H54 (cell line): ENCODE measurements around the gene EPHA8.

Experiments used
- DNase-seq: peaks from one replicate; pipeline ENCODE4 v3.0.0; 2011; ENCODE audit warnings: low spot score, mixed read lengths; ENCODE audit not compliant: insufficient read length
- FAIRE-seq: peaks from 3 replicates; lab custom pipeline; 2011; peaks lifted over from hg19 to GRCh38; lab: Jason Lieb, UNC
- POLR2A ChIP-seq: IDR thresholded peaks from 2 replicates; pipeline ENCODE4 v1.6.1; 2011; ENCODE audit warnings: low read depth, mild to moderate bottlenecking, low read length

Gene EPHA8

DNA sequence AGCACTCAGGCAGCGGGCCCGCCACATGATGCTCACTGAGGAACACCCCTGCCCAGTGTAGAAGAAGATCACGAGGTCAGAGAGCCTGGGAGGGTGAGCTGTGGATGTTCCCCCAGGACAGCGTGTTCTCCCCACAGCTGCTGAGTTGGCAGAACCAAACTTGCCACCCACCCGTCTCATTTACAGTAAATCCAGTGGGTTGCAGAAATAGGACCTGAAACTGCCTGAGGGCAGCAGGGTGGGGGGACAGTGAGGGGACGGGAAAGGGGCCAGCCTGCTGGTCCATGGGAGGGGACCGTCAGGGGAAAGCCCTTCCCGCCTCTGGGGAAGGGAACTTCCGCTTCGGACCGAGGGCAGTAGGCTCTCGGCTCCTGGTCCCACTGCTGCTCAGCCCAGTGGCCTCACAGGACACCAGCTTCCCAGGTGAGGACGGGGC lies 89.6 kb downstream of the EPHA8 start, which contains the start of gene C1QB:
Gene C1QB, plus strand, starts transcription at position 356 of the 436 bp plus-strand sequence. CDS start 6,227 bp downstream, outside the sequence.
- no peak for TF ChIP-seq POLR2A

More for the DNA sequence above, 89.6 kb downstream of the EPHA8 start, which contains the start of gene C1QB:
- FAIRE-seq (no peak), DNase-seq (no peak)
